ENCODE results near the gene PRKG1.
"Not testable (repeated sequence)": the region's sequence is repeated elsewhere in the genome, so short reads cannot be mapped to it uniquely, and the experiment has no call there.

Gene PRKG1

DNA sequence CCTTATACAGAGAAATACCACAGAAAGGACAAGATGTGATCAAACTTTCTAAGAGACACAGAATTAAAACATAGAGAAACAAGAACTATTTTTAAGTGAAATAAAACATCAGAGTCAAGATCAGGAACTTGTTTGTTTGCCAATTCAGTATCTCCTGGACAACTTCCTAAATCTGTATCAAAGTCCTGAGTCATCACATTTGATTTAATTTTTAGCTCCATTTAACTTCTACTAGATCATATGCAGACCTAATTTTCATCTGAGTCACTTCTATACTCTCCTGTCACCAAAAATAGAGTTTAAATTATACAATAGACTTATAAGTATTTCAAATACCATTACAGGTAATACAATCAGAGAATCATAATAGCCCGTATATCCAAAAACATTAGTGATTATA, 268.1 kb downstream of the PRKG1 start:
- no peak for DNase-seq

DNA sequence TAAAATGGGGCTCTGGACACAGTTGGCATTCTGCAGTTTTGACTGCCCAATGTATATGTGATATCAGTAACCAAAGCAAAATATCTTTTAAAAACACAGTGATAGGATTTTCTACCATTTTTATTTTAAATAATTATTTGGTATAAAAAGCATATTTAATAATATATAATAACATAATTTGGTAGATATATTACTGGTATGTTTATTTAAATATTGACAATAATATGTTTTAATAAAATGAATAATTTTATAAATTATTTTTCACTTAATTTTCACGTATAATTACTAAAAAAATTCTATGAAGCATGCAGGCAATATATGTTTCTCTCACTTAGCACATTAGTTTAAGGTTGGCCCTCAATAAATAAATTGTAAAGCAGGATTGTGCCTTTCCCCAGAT, 269.1 kb downstream of the PRKG1 start:
- no peak for DNase-seq

DNA sequence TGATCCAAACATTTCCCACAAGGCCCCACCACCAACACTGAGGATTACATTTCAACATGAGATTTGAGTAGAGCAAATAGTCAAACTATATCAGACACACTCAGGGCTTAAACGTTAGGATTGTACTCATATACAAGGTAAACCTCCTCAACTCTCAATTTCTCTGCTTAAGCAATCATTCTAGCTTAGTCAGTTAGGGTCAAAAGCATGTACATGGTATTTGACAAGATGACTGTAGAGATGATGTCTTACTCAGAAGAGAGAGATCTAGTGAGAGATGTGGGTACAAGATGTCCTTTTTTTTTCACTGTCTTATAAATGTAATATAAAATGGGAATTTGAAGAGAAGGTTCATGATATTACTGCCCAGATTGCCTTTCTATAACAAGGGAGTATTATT, 270.1 kb downstream of the PRKG1 start:
- no peak for DNase-seq

DNA sequence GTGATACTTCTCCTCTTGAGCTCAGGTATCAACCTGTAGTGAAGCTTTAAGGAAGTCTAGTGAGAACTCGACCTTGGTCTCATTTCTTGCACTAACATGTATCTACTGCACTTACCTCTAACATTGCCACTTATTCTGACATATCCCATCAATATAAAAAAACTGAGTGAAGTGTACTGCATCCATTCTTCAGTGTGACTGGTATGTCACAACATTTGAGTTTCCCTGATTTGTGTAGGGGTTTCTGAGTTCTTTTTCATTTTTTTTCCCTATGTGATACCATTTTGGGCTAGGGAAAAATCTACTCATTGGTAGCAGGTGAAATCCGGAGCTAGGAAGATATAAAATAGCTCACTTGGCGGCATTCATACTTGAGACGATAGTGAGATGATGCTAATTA, 274.3 kb downstream of the PRKG1 start:
- no peak for DNase-seq

DNA sequence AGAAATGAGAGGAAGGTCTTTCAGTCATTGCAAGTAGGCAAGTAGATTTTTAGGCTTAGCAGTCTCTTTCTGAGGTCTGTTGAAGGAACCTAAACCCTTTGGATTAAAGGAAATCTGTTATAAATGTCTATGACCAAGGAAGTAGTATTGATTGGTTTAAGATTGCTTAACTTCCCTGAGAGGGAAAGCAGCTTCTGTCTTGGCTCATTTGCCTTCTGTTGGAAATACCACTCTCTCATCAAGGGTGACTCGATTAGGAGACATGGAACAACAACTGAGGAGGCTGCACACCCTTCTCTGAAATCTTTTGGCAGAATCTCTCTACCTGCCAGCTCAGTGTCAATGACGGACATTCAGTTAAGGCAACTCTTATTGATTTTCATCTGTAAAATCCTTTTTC, 282.9 kb downstream of the PRKG1 start:
- DNase-seq = no peak

DNA sequence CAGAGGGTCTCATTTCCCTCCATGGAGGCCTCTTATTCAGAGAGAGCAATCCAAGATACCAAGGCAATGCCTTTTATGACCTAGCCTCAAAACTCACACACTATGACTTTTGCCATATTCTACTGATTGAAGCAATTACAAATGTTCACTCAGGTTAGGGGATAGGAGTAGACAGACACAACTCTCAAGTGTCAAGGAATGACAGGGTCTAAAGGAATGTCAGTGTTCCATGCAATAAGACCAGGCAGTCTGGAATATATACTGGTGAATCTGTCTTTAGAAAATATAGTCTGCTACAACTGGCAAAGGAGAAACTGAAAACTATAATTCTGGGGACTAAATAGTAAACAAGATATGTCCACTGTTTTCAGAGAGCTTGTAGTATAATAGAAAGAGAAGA, 283.9 kb downstream of the PRKG1 start:
- no peak for DNase-seq

DNA sequence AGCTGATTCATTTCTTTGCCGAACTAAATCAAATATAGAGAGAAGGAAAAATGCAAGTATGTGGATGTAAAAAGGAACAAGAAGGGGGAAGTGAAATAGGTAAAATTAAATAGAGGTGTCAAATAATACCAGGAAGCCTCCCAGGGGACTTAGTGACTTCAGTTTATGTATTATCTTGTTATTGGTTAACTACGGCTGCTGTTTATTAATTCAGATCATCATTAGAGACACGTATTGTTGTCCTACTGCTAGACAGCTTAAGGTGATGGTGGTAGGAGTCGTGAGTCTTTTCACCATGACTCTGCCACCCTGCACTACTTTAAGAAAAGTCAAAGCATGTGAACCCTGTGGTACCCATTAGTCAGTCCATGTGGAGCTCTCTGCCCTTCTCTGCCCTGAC, 289.1 kb downstream of the PRKG1 start:
- no peak for DNase-seq

DNA sequence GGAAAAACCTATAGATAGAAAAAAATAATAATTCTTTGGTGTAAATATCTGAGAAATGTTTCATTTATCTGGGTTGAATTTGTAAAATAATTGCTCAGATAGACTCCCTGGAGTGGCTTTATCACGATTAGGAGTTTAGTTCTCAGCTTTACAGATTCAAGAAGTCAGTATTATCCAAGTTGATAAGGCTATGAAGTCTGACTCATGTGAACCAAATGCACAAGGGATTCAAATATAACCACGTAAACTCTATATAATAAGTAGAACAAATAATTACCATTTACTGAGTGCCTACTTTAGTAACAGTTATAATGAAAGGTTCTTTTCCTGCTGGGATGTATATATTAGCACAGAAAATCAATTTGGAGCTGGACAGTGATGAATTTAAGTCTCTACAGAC, 290.4 kb downstream of the PRKG1 start:
- no peak for DNase-seq

DNA sequence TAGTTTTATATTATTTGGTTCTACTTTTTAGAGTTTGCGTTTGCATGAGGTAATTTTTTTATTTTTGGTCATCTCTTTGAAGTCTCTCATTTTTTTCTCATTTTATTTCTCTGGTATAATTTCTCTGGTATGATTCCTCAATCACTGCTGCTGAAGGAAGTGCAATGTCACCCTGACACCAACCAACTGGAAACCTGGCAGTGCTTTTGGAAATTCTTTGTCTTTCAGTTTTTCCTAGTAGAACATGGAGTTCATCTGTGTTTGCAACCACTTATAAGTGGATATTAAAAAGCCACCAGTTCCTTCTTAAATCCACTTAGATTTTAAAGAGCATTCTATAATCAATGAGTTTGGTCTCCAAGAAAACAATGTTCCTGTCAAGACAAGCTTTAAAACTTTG, 291.8 kb downstream of the PRKG1 start:
- DNase-seq = no peak

DNA sequence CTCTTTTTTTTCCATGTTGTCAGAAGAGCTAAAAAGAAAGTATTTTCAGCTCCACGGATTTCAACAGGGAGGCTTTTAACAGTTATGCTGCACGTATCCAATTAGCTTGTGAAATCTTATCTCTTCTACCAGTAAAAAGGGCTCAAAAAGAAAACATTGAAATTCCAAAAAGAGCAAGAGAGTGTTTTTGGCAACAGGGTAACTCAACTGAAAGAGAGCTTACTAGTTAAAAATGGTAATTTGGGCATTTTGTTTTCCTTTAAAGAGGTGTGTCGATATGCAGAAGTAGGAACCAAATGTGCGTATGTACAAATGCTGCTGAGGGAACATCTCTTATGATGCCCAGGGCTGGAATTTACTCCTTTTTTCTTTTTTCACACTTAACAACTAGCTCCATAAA, 292.8 kb downstream of the PRKG1 start:
- DNase-seq = no peak

DNA sequence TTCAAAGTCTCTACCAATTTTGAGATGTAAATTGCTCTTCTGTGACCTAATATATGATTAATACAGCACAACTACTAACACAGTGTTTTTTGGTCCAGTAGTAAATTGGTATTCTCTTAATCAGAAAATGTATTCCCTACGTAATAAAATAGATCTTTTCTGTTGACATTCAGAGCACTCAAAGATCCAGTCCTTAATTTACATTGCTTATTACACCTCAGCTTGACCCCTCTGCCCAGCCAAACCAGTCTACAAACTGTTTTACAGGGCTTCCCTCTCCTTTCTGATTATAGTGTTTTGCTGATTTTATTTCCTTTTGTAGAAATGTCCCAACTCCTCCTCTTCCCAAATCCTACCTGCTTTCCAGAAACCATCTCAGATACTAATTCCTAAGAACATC, 293.4 kb downstream of the PRKG1 start:
- no peak for DNase-seq

DNA sequence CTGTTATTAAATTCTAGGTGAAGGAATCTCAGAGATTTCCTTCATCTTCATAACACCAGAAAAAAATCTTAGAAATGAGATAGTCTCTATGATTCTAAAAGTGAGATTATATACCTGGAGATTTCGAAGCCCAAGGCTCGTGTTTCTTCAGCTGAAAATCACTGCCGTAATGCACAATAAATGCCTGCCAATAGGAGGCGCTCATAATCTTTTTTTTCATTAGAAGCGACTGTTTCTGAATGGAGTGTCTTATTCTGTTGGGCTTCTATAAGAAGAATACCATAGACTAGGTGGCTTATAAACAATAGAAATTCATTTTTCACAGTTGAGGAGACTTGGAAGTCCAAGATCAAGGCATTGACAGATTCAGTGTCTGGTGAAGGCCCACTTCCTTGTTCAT, 294.7 kb downstream of the PRKG1 start:
- DNase-seq = no peak

DNA sequence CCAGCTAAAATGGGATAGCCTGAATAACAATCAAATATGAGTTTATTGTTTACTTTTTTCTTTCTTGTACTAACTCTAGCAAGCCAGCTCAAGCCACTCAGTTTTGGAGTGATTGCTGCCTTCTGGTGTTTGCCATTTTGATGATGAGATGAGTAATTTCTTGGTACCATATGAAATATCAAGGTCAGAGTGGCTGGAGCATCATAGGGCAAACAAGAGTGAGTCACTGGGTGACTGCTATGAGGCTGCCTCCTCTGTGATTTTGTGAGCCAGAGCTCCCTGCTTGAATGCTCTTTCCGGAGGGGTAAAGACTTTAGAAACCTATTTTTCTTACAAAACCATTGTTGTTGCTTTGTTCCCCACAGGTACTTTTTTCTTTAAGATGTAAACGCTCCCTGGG, 295.6 kb downstream of the PRKG1 start:
- no peak for DNase-seq

DNA sequence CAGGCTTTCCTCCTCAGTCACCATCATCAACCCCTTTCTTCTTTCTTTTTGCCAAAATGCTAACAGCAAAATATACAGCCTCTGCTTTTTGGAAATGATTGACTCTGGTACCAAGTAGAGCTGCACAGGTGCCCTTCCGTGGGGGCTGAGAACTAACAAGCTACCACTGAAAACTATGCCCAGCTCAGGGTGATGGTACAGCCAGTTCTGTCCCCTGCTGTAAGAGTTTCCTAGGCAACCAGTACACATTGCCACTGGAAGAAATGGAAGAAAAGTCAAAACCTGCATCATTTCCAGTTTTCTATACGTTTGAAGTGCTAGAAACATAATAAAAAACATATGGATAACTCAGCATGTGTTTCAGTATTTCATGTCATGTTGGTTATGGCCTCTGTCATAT, 297.5 kb downstream of the PRKG1 start:
- DNase-seq = no peak

DNA sequence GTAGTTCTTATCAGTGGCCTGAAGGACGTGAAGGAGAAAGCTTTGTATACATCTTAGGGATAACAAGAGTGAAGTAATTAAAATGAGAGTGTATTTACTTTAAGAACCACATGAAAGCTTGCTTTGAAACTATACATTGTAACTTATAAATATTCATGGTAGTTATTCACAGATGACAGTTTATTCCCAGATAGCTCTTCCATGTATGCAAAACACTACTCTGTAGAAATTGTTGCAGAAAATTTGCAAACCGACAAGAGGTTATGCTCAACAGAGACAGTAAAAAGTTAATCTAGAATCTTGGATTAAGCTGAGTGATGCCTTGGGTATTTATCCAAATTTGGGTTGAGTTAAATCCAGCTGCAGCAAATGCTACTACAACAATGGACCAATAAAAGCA, 301.5 kb downstream of the PRKG1 start:
- no peak for DNase-seq

DNA sequence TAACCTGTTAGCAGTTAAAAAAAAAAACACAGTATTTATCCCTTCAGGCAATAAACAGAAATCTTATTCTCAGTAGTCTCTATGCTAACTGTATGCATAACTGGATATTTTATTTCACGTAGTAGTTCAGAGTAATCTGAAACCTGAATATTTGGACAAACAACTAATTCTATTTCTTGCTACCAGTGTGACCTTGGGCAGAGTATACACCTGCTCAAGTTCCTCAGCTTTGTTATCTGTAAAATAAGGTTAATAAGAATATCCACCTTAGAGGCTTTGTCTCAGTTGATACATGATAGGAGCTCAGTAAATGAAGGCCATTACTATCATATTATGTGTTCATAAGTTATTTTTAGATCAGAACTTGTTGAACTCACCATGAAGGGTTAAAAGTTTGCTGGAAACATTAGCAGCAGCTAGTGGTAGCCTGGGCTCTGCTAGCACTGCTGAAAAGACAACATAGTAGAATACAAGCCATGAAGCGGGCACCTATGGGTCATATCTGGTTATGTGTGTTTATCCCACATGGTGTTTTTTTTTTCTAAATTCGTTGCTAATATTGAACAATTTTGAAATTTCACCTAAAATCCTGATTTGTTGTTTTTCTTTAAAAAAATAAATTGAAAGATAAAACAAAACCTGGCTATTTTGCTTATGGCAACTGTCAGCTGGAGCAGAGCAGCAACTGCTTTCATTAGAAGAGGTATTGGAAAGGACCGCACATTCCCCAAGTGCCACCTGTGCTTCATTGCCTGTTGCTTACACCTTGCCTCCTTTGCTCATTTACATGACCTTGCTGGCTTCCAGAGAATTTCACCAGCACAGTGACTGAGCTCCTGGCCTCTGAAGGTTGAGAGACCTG, 303.0 kb downstream of the PRKG1 start:
- DNase-seq = no peak

DNA sequence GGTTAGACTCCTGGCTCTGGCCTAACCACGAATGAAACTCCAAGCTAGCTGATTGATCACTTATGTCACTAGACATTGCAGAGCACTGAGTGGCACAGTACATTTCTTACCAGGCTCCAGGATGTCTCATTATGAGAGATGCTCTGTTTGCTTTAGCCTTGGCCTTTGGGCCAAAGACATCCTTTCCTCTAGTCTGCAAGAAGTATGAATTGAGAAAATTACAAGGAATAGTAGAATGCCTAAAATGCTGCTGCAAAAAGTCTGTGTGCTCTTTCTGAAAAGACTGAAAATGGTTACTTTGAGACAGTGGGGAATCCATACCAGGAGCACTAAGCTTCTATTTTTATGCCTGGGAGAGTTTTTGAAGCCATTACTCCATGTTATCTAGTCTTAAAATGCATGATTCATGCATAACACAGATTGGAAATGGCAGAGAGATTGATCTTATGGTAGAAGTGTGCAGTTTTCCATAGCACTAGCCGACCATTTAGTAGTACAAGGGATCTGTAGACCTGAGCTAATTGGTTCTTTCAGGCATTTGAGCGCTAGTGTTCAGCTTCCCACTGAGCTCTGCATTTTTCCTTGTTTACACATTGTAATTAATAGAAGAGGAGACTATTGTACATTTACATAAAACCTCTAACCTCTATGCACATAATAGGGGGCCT, 303.8 kb downstream of the PRKG1 start:
- no peak for DNase-seq

DNA sequence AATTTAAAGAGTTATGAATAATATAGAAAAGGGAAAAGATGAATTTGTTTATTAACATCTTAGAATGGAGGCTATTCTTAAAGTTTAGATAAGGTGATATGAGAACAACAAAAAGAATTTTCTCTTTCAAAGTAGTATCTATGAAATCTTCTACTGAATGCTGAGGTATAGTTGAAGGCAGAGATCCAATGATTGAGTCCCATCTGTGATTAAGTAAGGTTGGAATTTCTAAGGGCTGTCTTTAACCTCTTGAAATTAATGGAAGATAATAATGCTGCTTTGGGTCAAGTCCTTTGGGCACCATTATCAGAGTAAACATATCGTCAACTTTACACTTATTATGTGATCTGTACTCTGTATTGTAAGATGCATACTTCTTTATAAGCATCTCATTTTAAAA, 307.9 kb downstream of the PRKG1 start:
- no peak for DNase-seq

DNA sequence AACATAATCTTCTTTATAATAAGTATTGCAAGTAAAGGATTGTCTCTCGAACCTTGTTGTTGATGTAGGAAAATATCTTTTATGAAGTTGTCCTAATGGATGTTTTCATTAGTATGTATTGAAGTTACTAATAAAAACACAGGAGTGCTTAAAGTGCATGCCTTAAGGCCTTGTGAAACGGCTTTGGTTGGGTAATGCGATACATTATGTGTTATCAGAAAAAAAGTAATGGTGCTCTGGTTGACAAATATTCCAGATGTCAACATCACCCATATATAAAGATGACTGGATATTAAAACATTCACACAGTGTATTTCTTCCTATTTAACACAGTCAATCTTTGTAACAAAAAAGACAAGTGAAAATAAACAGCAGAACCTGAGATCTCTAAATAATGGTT, 310.7 kb downstream of the PRKG1 start:
- no peak for DNase-seq

DNA sequence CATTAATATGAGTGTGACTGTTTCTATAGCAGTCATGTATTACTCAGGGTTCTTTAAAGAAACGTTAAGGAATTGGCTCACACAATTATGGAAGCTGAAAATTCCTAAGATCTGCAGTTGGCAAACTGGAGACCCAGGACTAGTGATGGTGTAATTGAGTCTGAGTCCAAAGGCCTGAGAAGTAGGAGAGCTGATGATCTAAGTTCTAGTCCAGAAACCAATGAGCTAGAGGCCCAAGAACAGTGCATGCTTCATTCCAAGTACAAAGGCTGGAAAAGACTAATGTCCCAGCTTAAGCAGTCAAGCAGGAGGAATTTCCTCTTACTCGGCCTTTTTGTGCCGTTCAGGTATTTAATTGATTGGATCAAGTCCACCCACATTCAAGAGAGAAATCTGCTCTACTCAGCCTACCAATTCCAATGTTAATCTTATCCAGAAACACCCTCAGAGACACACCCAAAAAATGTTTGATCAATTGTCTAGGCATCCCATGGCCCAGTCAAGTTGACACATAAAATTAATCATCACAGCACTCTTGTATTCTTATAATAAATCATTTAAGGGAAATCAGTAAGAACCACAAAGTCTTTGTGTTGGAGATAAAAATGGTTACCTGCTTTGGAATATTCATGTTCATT, 312.1 kb downstream of the PRKG1 start:
- DNase-seq = no peak

DNA sequence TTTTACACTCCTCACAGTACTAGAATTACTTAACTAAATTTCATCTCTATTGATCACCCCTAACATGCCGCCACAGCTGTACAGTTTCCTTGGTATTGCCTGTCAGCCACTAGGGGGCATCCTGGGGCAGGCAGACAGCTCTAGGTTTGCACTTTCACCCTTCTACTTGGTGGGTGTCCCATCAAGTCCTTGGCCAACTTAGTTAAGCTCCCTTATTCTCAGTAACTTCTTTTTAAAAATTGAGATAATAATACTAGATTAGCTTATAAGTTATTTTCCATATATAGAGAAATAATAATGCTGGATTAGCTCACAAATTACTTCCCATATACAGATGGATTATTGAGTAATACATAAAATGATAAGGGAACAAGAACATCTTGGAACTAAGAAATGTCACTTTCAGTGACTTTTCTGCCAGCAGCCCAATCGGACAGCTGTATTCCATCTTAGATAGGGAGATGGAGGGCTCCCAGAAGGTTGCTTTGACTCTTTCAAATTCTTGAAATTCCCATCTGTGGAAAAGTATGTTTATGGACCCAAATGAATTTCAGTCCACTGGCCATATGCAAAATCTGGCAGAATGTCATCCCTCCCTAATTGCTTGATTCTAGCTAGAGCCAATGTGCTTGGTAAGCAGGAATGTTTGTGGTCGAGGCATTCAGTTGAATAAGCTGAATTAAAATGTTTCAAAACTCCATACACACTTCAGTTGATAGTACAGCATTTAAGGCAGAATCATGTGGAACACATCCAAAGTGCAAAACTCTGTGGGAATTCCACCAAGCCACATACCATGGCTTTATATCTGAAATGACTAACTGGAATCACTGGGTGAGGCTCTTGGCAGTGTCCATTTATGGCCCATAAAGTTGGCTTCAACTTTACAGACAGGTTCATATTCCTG, 315.4 kb downstream of the PRKG1 start:
- no peak for DNase-seq

DNA sequence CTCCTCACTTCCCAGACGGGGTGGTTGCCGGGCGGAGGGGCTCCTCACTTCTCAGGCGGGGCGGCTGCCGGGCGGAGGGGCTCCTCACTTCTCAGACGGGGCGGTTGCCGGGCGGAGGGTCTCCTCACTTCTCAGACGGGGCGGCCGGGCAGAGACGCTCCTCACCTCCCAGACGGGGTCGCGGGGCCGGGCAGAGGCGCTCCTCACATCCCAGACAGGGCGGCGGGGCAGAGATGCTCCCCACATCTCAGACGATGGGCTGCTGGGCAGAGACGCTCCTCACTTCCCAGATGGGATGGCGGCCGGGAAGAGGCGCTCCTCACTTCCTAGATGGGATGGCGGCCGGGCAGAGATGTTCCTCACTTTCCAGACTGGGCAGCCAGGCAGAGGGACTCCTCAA, 318.7 kb downstream of the PRKG1 start:
- not testable (repeated sequence) for DNase-seq

DNA sequence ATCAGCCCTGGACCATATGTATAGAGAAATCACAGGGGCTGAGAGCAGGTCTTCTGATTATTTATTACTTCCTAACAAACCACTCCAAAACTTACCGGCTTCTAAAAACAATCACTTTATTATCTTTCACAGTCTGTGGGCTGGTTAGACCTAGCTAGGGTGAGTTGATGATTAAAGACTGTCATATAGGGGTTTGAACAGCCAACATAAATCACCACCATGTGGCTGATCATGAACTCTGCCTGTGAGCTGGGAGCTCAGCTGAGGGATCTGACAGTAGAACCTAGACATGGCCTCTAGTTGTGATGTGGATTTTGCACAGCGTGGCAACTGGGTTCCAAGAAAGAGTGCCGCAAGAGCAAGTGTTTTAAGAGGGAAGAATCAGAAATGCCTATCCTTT, 319.8 kb downstream of the PRKG1 start:
- no peak for DNase-seq

Measured in NCI-H2171 (cell line).